Measurements from ENCODE around the gene FAM117B.

- no peak for TF ChIP-seq CTCF (IDR thresholded peaks at IDR 0.05; ENCODE audit: low read depth, low read length)
- no peak for TF ChIP-seq POLR2A (IDR thresholded peaks at IDR 0.05; ENCODE audit: extremely low read depth, insufficient read length)
- TF ChIP-seq MAX (IDR thresholded peaks at IDR 0.05; ENCODE audit: low read depth, low read length) = no peak
Observed at GRCh38 chr2:202703091-202703490, 68.3 kb downstream of the FAM117B start.
